Ovary (tissue), 9 donors: ENCODE results near the gene GSK3B. TPM values are rescaled to one million over a fixed set of nuclear protein-coding genes. Genes with fewer than 3 reads are reported as not detected.

ENCODE experiments used
- DNase-seq, 5 donors: peaks; one replicate each; pipeline ENCODE4 v3.0.0-alpha.2; 2019 to 2020
- H3K27ac ChIP-seq, 2 donors: fragments of 200-600 bp; one replicate each; pipeline versions ENCODE4 v1.5.1 to v1.8.0; 2019 to 2022
- H3K27me3 ChIP-seq: fragments of 200-600 bp; one replicate; pipeline ENCODE4 v1.8.0; 2022
- H3K36me3 ChIP-seq: fragments of 200-600 bp; sonication (generic); one replicate; pipeline ENCODE4 v1.5.1; 2019
- H3K4me1 ChIP-seq: one replicate; pipeline ENCODE4 v1.8.1; 2013; ENCODE audit warnings: mild to moderate bottlenecking, moderate library complexity; ENCODE audit not compliant: insufficient read depth
- H3K4me3 ChIP-seq: fragments of 200-600 bp; sonication (generic); one replicate; pipeline ENCODE4 v1.5.1; 2017
- H3K9me3 ChIP-seq, 2 donors: fragments of 200-600 bp in 1 of 2; sonication (generic) in 1 of 2; one replicate each; pipeline versions ENCODE4 v1.5.1 to v1.8.1; 2013 to 2019; ENCODE audit warnings: mild to moderate bottlenecking in 1 of 2, moderate library complexity in 1 of 2
- CTCF ChIP-seq, 3 donors: fragments of 450-650 bp in 2 of 3; fragments of 200-600 bp in 1 of 3; IDR thresholded peaks; one replicate each; pipeline versions ENCODE4 v1.5.1 to v1.8.0; 2016 to 2022; ENCODE audit warnings: antibody characterized with exemption in 3 of 3, mild to moderate bottlenecking in 1 of 3
- EP300 ChIP-seq: sonication (generic); formaldehyde crosslinking; IDR thresholded peaks from one replicate; pipeline ENCODE4 v1.6.1; 2017; ENCODE audit warnings: antibody characterized with exemption
- POLR2A ChIP-seq: fragments of 450-650 bp; IDR thresholded peaks from one replicate; pipeline ENCODE4 v1.6.1; 2017; ENCODE audit warnings: antibody characterized with exemption, mild to moderate bottlenecking, moderate library complexity
- WGBS, 3 donors: extraction: QIAGEN DNeasy Blood & Tissue Kit in 1 of 3; methylation state at CpG; one replicate each; pipeline versions ENCODE4 v1.1.5 to v1.1.7; 2013 to 2017; 5-methylcytosine and 5-hydroxymethylcytosine counted together
- intact Hi-C, 4 donors: fragments of 100-400 bp; cut with DNase I; formaldehyde crosslinking; loops; one replicate each; pipeline versions ENCODE4 v1.11.0 to v1.15.1; 2022 to 2023
- polyA plus RNA-seq, 2 donors: library from polyadenylated mRNA; stranded (reverse); fragments of 200-250 nt in 1 of 2; fragments of 350-450 nt in 1 of 2; fragmentation: Illumina TruSeq in 1 of 2; extraction: RNeasy Lipid Tissue Mini Kit (QIAGEN cat#74804) in 1 of 2; gene quantifications; one replicate each; pipeline ENCODE4 v1.2.3, GENCODE V29; 2013 to 2014
- total RNA-seq, 7 donors: library from RNA; depleted of rRNA in 2 of 7; stranded (reverse); fragments of >200 nt in 2 of 7; fragmentation: NEBNext Ultra II Directional in 3 of 7; extraction: Animal tissue kit (Norgen Biotek cat#: 25700) in 3 of 7; gene quantifications; one replicate each; pipeline versions ENCODE4 v1.1.0 to v1.2.4, GENCODE V29; 2016 to 2023
- donor health status: DM: no; HTN: no; CAD: no; lungs with moderate emphysema.
- donor health status: DM: no; HTN: no; CAD: no.
- donor health status: Bipolar disorder and iron deficiency.
- donor health status: DM: yes; HTN: yes; CAD: no.
- donor health status: DM: no; HTN: no; CAD: no.
- donor health status: DM: yes; HTN: yes; CAD: no.

GSK3B gene
- total and polyA plus RNA-seq, 9 donors, result 8.3 to 38.4 (median 25.3) TPM

DNA sequence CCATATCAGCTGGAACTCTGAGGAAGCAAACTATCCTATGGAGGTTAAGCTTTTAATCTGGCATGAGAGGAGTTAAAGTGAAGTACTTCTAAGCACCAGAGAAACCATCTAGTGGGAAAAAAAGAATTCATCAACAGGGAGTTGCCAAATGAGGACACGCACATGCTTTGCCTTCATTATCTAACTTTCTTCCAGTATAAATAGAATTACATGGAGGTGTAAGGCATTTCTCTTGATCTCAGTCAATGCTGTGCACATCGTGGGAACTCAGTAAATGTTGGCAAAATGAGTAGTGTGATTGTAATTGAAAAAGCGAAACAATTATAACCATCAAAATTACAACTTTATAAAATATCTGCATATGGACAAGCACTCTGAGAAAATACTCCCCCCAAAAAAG is 8.0 kb upstream of the GSK3B start:
- DNase-seq, result no peak
- H3K4me3 ChIP-seq, result no peak overlapping the region
- peaks cover 3% of the 10 kb centered on the region for H3K4me1 ChIP-seq
- TF ChIP-seq EP300 (no peak), CTCF (IDR thresholded peaks at IDR 0.05) (no peak), POLR2A (no peak)
- 31 to 44% (median 40%) methylated on average over 3 of the region's 3 CpGs for WGBS, 3 donors
- no peaks in the 10 kb centered on the region for H3K9me3 ChIP-seq
- H3K27me3 ChIP-seq, result no peaks in the 10 kb centered on the region
- H3K36me3 ChIP-seq, result no peaks in the 10 kb centered on the region
- H3K27ac ChIP-seq, result no peak overlapping the region
- intact Hi-C loops, result no loop called here

GRCh38 chr3:120101624-120102023 is 7.4 kb upstream of the GSK3B start:
- Histone ChIP-seq H3K27ac (no peak overlapping the region), H3K9me3 (no peaks in the 10 kb centered on the region), H3K4me3 (no peak overlapping the region), H3K27me3 (no peaks in the 10 kb centered on the region), H3K4me1 (peaks cover 3% of the 10 kb centered on the region), H3K36me3 (no peaks in the 10 kb centered on the region)
- WGBS, 3 donors, result 47 to 60% (median 58%) methylated on average over 3 of the region's 3 CpGs
- intact Hi-C loops, result no loop called here
- DNase-seq, result no peak
- TF ChIP-seq EP300, result no peak
- TF ChIP-seq POLR2A, result no peak
- no peak for TF ChIP-seq CTCF (IDR thresholded peaks at IDR 0.05)

DNA sequence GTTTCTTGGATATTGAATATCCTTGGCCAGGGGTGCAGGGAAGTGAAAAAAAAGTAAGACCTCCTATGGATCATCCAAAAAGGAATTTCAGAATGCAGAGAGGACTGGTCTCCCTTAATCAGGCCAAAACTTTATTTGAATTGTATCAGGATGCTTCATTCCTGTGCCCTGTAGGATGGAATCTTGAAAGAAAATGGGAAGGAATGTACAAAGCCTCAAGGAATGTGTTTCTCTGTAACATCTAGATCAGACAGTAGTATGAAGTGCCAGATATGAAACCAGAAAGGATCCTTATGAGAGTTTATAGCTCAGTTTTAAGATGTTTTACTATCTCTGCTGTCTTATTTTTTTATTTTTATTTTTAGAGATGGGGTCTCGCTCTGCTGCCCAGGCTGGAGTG is 6.5 kb upstream of the GSK3B start:
- no peaks in the 10 kb centered on the region for H3K27me3 ChIP-seq
- no peak overlapping the region for H3K4me3 ChIP-seq
- DNase-seq, result no peak
- H3K36me3 ChIP-seq, result no peaks in the 10 kb centered on the region
- no peaks in the 10 kb centered on the region for H3K9me3 ChIP-seq
- intact Hi-C loops, result no loop called here
- no peak for TF ChIP-seq EP300
- no peak for TF ChIP-seq POLR2A
- no peak for TF ChIP-seq CTCF (IDR thresholded peaks at IDR 0.05)
- WGBS, 3 donors, result 94 to 100% (median 100%) methylated on average over 1 of the region's 1 CpG
- peaks cover 3% of the 10 kb centered on the region for H3K4me1 ChIP-seq
- no peak overlapping the region for H3K27ac ChIP-seq

DNA sequence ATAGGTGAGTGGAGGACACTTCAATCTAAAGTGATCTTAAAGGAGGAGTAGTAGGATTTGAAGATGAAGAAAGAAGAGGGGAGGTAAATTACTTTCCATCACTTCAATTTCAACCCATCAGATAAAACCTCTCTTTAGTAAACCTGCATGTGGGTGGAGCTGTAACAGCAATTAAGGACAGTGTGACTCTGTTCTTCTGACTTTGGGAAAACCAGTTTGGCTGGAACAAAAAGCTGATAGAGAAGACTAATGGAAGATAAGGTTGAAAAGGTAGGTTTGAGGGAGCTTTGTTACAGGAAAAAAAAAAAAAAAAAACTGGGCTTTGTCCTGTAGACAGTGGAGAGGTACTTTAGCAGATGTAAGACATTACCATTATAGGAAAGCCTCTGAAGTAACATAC is 4.5 kb upstream of the GSK3B start:
- TF ChIP-seq EP300 (no peak), POLR2A (no peak), CTCF (IDR thresholded peaks at IDR 0.05) (no peak)
- no peak for DNase-seq
- Histone ChIP-seq H3K27me3 (no peaks in the 10 kb centered on the region), H3K36me3 (no peaks in the 10 kb centered on the region), H3K27ac (no peak overlapping the region), H3K4me1 (peaks cover 3% of the 10 kb centered on the region), H3K9me3 (no peaks in the 10 kb centered on the region), H3K4me3 (no peak overlapping the region)
- intact Hi-C loops, result loop anchor here in 1 of 4 donors (10.0 kb wide), 1 partner anchor 256 kb away; no protein-coding TSS in a partner anchor
